GM13977 (cell line): ENCODE measurements around the gene ATG3.
"Not testable (repeated sequence)": the region's sequence is repeated elsewhere in the genome, so short reads cannot be mapped to it uniquely, and the experiment has no call there.

Experiments used
- DNase-seq: peaks from one replicate; pipeline ENCODE4 v3.0.0; 2012; ENCODE audit warnings: low spot score
- CTCF ChIP-seq: IDR thresholded peaks from 2 replicates; pipeline ENCODE4 v1.5.1; 2012; ENCODE audit warnings: mild to moderate bottlenecking, control low read depth; ENCODE audit not compliant: insufficient read depth; ENCODE audit errors: extremely low read depth, missing control alignments
- in situ Hi-C: fragments of 300-500 bp; cut with MboI; formaldehyde crosslinking; loops from one replicate; pipeline ENCODE4 v1.12.0; 2022; ENCODE audit warnings: low sequenced_read_pairs, low pct_unique_long_range_greater_than_20kb, mixed read lengths, inconsistent platforms; ENCODE audit not compliant: unreplicated experiment

ATG3 gene

GRCh38 chr3:112519424-112520001 lies 42.2 kb downstream of the ATG3 start:
- peak; percentile 55 for DNase-seq
- TF ChIP-seq CTCF = peak; percentile 66
- in situ Hi-C loops = loop anchor here (5.0 to 10.0 kb wide), 3 partner anchors 55 to 407 kb away; no protein-coding TSS in a partner anchor

- in situ Hi-C loops = loop anchor here (5.0 to 10.0 kb wide), 2 partner anchors 54 to 407 kb away; no protein-coding TSS in a partner anchor
- not testable (repeated sequence) for DNase-seq
These were observed 42.8 kb downstream of the ATG3 start for GRCh38 chr3:112518970-112519369.

GRCh38 chr3:112514527-112515128 lies 47.1 kb downstream of the ATG3 start:
- peak; percentile 50 for DNase-seq
- in situ Hi-C loops = loop anchor here (5.0 to 10.0 kb wide), 2 partner anchors 50 to 402 kb away; no protein-coding TSS in a partner anchor
- TF ChIP-seq CTCF = no peak

DNA sequence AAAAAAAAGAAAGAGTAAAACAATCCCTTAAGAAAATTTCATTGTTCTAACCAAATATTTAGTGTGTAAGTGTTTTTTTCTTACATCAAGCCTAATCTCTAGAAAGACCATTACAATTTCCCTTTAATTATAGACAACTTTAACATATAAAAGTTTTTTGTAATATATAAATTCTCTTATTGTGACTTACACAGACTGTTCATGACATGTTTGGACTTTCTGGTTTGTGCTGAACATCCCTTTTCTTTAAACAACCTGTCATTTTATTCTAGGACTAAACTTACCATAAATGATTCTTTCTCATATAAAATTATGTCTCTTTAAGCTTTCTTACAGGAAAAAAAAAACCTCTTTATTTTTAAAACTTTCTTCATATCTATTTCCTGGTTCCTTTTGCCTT lies 49.4 kb downstream of the ATG3 start:
- DNase-seq = no peak
- no peak for TF ChIP-seq CTCF
- in situ Hi-C loops = loop anchor here (10.0 kb wide), 1 partner anchor 48 kb away; no protein-coding TSS in a partner anchor

DNA sequence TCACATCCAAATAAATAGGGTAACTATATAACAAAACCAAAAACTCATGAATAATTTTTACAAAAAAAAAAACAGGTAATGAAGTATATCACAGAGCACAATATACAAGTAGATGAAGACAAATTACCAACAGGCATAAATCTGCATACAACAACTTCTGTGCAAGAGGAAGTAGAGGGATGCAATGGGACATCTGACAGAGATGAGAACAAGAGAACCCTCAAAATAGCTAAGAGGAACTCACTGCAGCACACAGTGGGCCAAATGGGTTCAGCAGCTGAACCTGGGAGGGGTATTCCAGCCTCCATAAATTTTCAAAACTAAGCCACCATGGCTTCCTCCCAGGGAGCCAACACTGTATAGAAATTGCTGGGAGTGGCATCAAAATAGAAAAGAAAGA lies 52.9 kb downstream of the ATG3 start:
- in situ Hi-C loops = no loop called here
- no peak for TF ChIP-seq CTCF

DNA sequence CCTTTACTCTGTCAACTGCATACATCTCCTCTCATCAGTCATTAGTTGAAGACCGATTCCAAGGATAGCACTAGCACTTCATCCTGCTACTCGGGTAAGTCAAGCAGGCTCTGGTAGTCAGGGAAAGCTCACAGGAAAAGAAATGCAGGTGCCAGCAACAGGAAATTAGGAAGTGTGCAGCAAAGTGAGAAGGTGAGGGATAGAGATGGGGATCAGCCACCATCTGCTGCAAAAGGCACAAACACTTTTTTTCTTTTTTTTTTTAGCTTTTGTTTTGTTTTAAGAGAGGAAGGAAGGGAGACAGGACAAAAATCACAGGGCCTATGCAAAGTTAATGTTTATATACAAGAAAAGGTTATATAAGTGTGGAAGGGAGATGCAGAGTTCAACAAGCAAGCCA lies 53.5 kb downstream of the ATG3 start:
- DNase-seq = no peak
- in situ Hi-C loops = no loop called here
- no peak for TF ChIP-seq CTCF

More for the DNA sequence above, 52.9 kb downstream of the ATG3 start:
- no peak for DNase-seq

DNA sequence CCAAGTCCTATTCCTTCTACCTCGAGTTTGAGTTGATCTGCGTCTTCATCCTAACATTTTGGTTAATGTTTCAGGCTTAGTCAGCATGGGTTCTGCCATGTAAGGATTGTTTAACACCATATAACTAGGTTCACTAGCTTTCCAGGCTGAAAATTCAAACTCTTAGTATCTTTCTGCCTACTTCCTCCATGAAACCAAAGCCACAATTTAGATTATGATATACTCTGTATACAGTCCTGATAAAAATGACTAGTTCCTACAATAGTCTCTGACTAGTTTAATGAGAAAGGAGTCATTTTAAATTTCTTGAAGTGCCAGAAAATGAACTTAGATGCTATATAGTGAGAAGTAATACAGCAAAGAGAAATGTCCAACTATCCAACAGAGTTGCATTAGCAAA lies 55.9 kb downstream of the ATG3 start:
- in situ Hi-C loops = no loop called here
- DNase-seq = no peak

More for the DNA sequence above, 55.9 kb downstream of the ATG3 start:
- TF ChIP-seq CTCF = no peak
